Activated naive CD4-positive, alpha-beta T cell treated with anti-CD3 and anti-CD28 coated beads for 36 hours (primary cell): ENCODE measurements around the gene ADGRA3. TPM values are rescaled to one million over a fixed set of nuclear protein-coding genes. Genes with fewer than 3 reads are reported as not detected.

Experiments
- CTCF ChIA-PET: fragments of 350-600 bp; sonication (Branson Sonifier 250); formaldehyde crosslinking; loops from one replicate; lab custom pipeline; 2021; ENCODE audit warnings: antibody characterized with exemption; lab: Charles Lee
- DNase-seq: peaks from one replicate; pipeline ENCODE4 v3.0.0-alpha.2; 2020
- H3K27ac Mint-ChIP-seq: one replicate; pipeline ENCODE4 v1.8.0; 2021; ENCODE audit warnings: mild to moderate bottlenecking, mixed read lengths
- H3K27me3 Mint-ChIP-seq: one replicate; pipeline ENCODE4 v1.8.0; 2021; ENCODE audit warnings: low read depth, mixed read lengths
- H3K36me3 Mint-ChIP-seq: one replicate; pipeline ENCODE4 v1.8.0; 2021; ENCODE audit warnings: low read depth, mixed read lengths
- H3K4me1 Mint-ChIP-seq: one replicate; pipeline ENCODE4 v1.8.0; 2021; ENCODE audit warnings: low read depth, mixed read lengths
- H3K4me3 Mint-ChIP-seq: one replicate; pipeline ENCODE4 v1.8.0; 2021; ENCODE audit warnings: mild to moderate bottlenecking, moderate library complexity, mixed read lengths
- H3K9me3 Mint-ChIP-seq: one replicate; pipeline ENCODE4 v1.8.0; 2021; ENCODE audit warnings: mixed read lengths
- intact Hi-C: fragments of 100-400 bp; cut with micrococcal nuclease; formaldehyde crosslinking; loops from one replicate; pipeline ENCODE4 v1.15.1; 2023
- total RNA-seq, 2 experiments: library from RNA; stranded (reverse); gene quantifications; one replicate each; pipeline ENCODE4 v1.2.3, GENCODE V29; 2021

The ADGRA3 gene
- total RNA-seq, 2 experiments from 2014 or later, result 9.9 to 11.0 TPM

DNA sequence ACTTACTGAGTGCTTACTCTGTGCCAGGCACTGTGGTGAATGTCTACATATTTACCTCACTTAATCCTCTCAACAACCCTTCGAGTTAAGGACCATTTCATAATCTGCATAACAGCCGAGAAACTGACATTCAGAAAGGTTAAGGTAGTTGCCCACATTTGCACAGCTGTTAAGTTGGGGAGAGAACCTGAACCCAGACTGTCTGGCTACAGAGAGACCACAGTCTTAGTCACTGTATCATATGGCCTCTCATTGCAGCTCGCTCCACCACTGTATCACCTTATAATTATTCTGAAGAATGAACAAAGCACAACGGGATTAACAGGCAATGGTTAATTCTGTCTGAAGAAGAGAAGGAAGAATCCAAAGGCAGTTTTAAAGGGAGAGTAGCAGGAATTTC, 98.5 kb downstream of the ADGRA3 start:
- CTCF ChIA-PET, result interaction anchor here (0.7 kb wide), 1 partner anchor 628 kb away, joined by 3 read pairs; no protein-coding TSS in a partner anchor
- Mint-ChIP-seq H3K36me3 (peaks cover 23% of the 10 kb centered on the region), H3K4me1 (peaks cover 10% of the 10 kb centered on the region), H3K27me3 (no peaks in the 10 kb centered on the region), H3K4me3 (no peak overlapping the region), H3K27ac (no peak overlapping the region), H3K9me3 (no peaks in the 10 kb centered on the region)
- intact Hi-C loops, result loop anchor here (5.0 kb wide), 1 partner anchor 255 kb away; no protein-coding TSS in a partner anchor
- no peak for DNase-seq

DNA sequence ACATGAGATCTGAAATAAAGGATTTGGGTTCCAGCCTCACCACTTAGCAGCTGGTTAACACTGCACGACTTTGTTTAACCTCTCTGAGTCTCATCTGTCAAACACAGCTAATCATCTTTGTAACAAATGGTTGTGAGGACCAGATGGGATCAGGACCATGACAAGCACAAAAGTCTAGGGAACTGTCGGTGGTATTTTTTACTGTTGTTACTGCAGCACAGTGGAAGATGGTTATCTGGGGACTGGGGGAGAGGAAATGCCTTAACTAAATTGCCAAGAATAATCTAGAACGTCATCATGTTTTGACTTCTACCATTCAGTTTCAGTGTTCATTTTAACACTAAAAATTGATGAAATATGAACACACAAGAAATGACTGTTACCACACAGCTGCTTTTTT, 99.5 kb downstream of the ADGRA3 start:
- H3K4me3 Mint-ChIP-seq, result no peak overlapping the region
- H3K27ac Mint-ChIP-seq, result no peak overlapping the region
- H3K9me3 Mint-ChIP-seq, result no peaks in the 10 kb centered on the region
- H3K27me3 Mint-ChIP-seq, result no peaks in the 10 kb centered on the region
- CTCF ChIA-PET, result no interaction called here
- intact Hi-C loops, result loop anchor here (5.0 kb wide), 1 partner anchor 256 kb away; no protein-coding TSS in a partner anchor
- peaks cover 20% of the 10 kb centered on the region for H3K36me3 Mint-ChIP-seq
- peaks cover 10% of the 10 kb centered on the region for H3K4me1 Mint-ChIP-seq
- no peak for DNase-seq

GRCh38 chr4:22414833-22415232, 101.0 kb downstream of the ADGRA3 start:
- H3K4me1 Mint-ChIP-seq, result peaks cover 10% of the 10 kb centered on the region
- peaks cover 17% of the 10 kb centered on the region for H3K36me3 Mint-ChIP-seq
- no peak overlapping the region for H3K4me3 Mint-ChIP-seq
- intact Hi-C loops, result loop anchor here (5.0 kb wide), 1 partner anchor 257 kb away; no protein-coding TSS in a partner anchor
- H3K27ac Mint-ChIP-seq, result no peak overlapping the region
- no peak for DNase-seq
- H3K9me3 Mint-ChIP-seq, result no peaks in the 10 kb centered on the region
- CTCF ChIA-PET, result interaction anchor here (0.7 kb wide), 1 partner anchor 49 kb away, joined by 3 read pairs; no protein-coding TSS in a partner anchor
- no peaks in the 10 kb centered on the region for H3K27me3 Mint-ChIP-seq

DNA sequence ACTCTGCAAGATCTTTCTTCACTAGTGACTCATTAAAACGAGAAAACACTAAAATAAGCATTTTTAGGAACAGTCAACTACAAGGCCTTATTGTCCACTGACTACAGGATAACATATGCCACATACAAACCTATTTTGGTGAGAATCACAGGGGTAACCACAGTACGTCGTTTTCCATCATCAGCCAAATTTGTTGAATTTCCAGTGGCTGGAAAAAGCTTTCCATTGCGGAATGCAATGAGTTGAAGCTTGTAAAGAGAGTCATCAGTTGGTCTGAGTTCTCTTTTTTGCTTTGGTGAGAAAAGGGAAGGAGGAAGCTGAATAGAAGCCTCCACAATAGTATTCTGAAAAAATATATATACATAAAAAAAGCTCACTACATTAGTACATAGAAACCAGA, 102.4 kb downstream of the ADGRA3 start:
- peaks cover 10% of the 10 kb centered on the region for H3K4me1 Mint-ChIP-seq
- CTCF ChIA-PET, result no interaction called here
- no peak for DNase-seq
- H3K36me3 Mint-ChIP-seq, result peaks cover 9% of the 10 kb centered on the region
- no peak overlapping the region for H3K27ac Mint-ChIP-seq
- intact Hi-C loops, result no loop called here
- H3K27me3 Mint-ChIP-seq, result no peaks in the 10 kb centered on the region
- no peaks in the 10 kb centered on the region for H3K9me3 Mint-ChIP-seq
- no peak overlapping the region for H3K4me3 Mint-ChIP-seq

DNA sequence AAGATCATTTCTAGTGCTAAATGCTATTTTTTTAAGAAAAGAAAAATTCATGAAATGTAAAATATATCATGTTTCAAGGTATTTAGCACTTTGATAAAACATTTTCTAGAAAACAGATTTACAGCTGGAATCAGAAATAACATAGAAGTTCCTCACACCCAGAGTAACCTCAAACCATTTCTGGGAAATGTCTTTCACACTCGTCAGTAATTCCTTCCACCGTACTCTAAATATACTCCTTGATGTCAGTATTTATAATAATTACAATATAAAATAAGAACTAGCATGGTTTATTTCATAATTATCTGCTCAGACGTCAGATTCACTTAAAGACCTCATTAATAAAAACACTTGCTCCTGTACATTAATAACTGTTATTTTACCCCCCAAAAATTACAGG, 103.9 kb downstream of the ADGRA3 start:
- H3K4me3 Mint-ChIP-seq, result no peak overlapping the region
- H3K36me3 Mint-ChIP-seq, result peaks cover 7% of the 10 kb centered on the region
- no peaks in the 10 kb centered on the region for H3K9me3 Mint-ChIP-seq
- peaks cover 4% of the 10 kb centered on the region for H3K4me1 Mint-ChIP-seq
- no peaks in the 10 kb centered on the region for H3K27me3 Mint-ChIP-seq
- intact Hi-C loops, result no loop called here
- DNase-seq, result no peak
- CTCF ChIA-PET, result interaction anchor here (0.6 to 0.7 kb wide), 2 partner anchors 39 to 95 kb away, joined by 3 to 4 read pairs; no protein-coding TSS in a partner anchor
- no peak overlapping the region for H3K27ac Mint-ChIP-seq

- DNase-seq, result no peak
- Mint-ChIP-seq H3K27ac (no peak overlapping the region), H3K9me3 (no peaks in the 10 kb centered on the region), H3K36me3 (peaks cover 11% of the 10 kb centered on the region), H3K27me3 (no peaks in the 10 kb centered on the region), H3K4me1 (no peaks in the 10 kb centered on the region), H3K4me3 (no peak overlapping the region)
- intact Hi-C loops, result loop anchor here (1.0 to 2.0 kb wide), 5 partner anchors 24 to 280 kb away; no protein-coding TSS in a partner anchor
- CTCF ChIA-PET, result interaction anchor here (0.6 to 3.5 kb wide), 17 partner anchors 12 to 615 kb away, joined by 3 to 17 read pairs (median 4); partner anchors contain the start of gene GBA3
These were observed 105.1 kb downstream of the ADGRA3 start for GRCh38 chr4:22410645-22411247.

GRCh38 chr4:22408474-22408873, 107.4 kb downstream of the ADGRA3 start:
- Mint-ChIP-seq H3K36me3 (peaks cover 18% of the 10 kb centered on the region), H3K27me3 (no peaks in the 10 kb centered on the region), H3K4me3 (no peak overlapping the region), H3K4me1 (no peaks in the 10 kb centered on the region), H3K27ac (no peak overlapping the region), H3K9me3 (no peaks in the 10 kb centered on the region)
- CTCF ChIA-PET, result interaction anchor here (0.7 to 3.5 kb wide), 3 partner anchors 12 to 153 kb away, joined by 3 to 14 read pairs (median 3); no protein-coding TSS in a partner anchor
- DNase-seq, result no peak
- intact Hi-C loops, result no loop called here

- H3K36me3 Mint-ChIP-seq, result peaks cover 16% of the 10 kb centered on the region
- H3K4me1 Mint-ChIP-seq, result no peaks in the 10 kb centered on the region
- no peak overlapping the region for H3K4me3 Mint-ChIP-seq
- no peaks in the 10 kb centered on the region for H3K9me3 Mint-ChIP-seq
- no peak for DNase-seq
- intact Hi-C loops, result no loop called here
- no peak overlapping the region for H3K27ac Mint-ChIP-seq
- CTCF ChIA-PET, result no interaction called here
- no peaks in the 10 kb centered on the region for H3K27me3 Mint-ChIP-seq
These were observed 108.5 kb downstream of the ADGRA3 start for GRCh38 chr4:22407361-22407760.

GRCh38 chr4:22398671-22399070, 117.2 kb downstream of the ADGRA3 start:
- Mint-ChIP-seq H3K4me3 (no peak overlapping the region), H3K27ac (no peak overlapping the region), H3K27me3 (no peaks in the 10 kb centered on the region), H3K4me1 (peaks cover 4% of the 10 kb centered on the region), H3K36me3 (peaks cover 25% of the 10 kb centered on the region), H3K9me3 (peaks cover 5% of the 10 kb centered on the region)
- CTCF ChIA-PET, result interaction anchor here (0.6 kb wide), 2 partner anchors 13 to 261 kb away, joined by 3 read pairs; no protein-coding TSS in a partner anchor
- no peak for DNase-seq
- intact Hi-C loops, result no loop called here

DNA sequence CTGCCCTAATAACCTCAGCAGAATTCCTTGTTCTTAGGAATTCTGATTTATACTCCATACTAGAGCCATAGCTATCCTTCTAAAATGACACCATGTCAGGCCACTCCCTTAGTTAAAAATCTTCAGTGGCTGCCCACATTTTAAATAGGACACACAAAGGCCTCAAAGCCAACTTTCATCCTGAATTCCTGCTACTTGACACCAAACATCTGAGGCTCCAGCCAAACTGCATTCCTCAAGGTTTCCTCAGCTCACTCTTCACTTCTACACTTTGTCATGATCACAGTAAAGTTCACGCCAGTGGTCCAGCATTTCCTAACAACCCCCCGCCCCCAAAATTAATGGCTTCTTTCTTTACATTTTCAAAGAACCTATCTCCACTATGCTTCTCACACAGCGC, 124.3 kb downstream of the ADGRA3 start:
- H3K36me3 Mint-ChIP-seq, result peaks cover 13% of the 10 kb centered on the region
- peaks cover under 1% of the 10 kb centered on the region for H3K4me1 Mint-ChIP-seq
- H3K27ac Mint-ChIP-seq, result no peak overlapping the region
- no peak overlapping the region for H3K4me3 Mint-ChIP-seq
- CTCF ChIA-PET, result interaction anchor here (5.6 kb wide), 1 partner anchor 602 kb away, joined by 96 read pairs; no protein-coding TSS in a partner anchor
- H3K27me3 Mint-ChIP-seq, result no peaks in the 10 kb centered on the region
- H3K9me3 Mint-ChIP-seq, result no peaks in the 10 kb centered on the region
- DNase-seq, result no peak
- intact Hi-C loops, result no loop called here

GRCh38 chr4:22389240-22389870, 126.5 kb downstream of the ADGRA3 start:
- H3K27ac Mint-ChIP-seq, result no peak overlapping the region
- H3K4me3 Mint-ChIP-seq, result no peak overlapping the region
- H3K36me3 Mint-ChIP-seq, result peaks cover 18% of the 10 kb centered on the region
- H3K27me3 Mint-ChIP-seq, result no peaks in the 10 kb centered on the region
- H3K9me3 Mint-ChIP-seq, result no peaks in the 10 kb centered on the region
- intact Hi-C loops, result loop anchor here (1.0 kb wide), 3 partner anchors 152 to 599 kb away; no protein-coding TSS in a partner anchor
- peaks cover 11% of the 10 kb centered on the region for H3K4me1 Mint-ChIP-seq
- CTCF ChIA-PET, result interaction anchor here (0.6 to 5.6 kb wide), 27 partner anchors 11 to 746 kb away, joined by 3 to 96 read pairs (median 4); partner anchors contain the start of gene GBA3
- peak; percentile 72 for DNase-seq

DNA sequence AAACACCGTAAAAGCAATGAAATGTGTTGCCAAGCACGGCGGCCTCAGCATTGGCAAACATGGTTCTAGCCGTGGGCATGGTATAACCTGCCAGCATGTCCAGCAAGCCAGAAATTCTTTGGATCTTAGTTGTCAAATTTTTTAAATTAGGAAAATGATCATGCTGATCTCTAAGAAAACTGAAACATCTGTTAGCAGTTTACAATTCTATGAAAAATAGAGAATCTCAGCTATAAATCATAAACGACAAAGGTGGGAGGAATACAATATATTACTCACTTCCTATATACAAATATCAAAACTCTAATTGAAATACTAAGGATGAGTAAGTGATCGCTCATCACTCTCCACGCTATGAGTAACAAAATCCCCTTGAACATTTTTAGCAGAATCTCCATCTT, 130.3 kb downstream of the ADGRA3 start:
- Mint-ChIP-seq H3K27ac (no peak overlapping the region), H3K4me1 (peaks cover 11% of the 10 kb centered on the region), H3K4me3 (no peak overlapping the region), H3K36me3 (peaks cover 24% of the 10 kb centered on the region), H3K27me3 (no peaks in the 10 kb centered on the region), H3K9me3 (no peaks in the 10 kb centered on the region)
- CTCF ChIA-PET, result interaction anchor here (0.6 to 1.4 kb wide), 3 partner anchors 36 to 595 kb away, joined by 3 to 4 read pairs (median 4); no protein-coding TSS in a partner anchor
- DNase-seq, result peak; percentile 8
- intact Hi-C loops, result loop anchor here (1.0 to 2.0 kb wide), 4 partner anchors 59 to 497 kb away; no protein-coding TSS in a partner anchor
